IPS-NIHi7 (cell line): ENCODE data around the gene CRYAB.
"Not testable (repeated sequence)": the region's sequence is repeated elsewhere in the genome, so short reads cannot be mapped to it uniquely, and the experiment has no call there.

Experiments
- DNase-seq: peaks from one replicate; pipeline ENCODE4 v3.0.0; 2012; ENCODE audit warnings: mixed read lengths; ENCODE audit errors: extremely low spot score

CRYAB gene

DNA sequence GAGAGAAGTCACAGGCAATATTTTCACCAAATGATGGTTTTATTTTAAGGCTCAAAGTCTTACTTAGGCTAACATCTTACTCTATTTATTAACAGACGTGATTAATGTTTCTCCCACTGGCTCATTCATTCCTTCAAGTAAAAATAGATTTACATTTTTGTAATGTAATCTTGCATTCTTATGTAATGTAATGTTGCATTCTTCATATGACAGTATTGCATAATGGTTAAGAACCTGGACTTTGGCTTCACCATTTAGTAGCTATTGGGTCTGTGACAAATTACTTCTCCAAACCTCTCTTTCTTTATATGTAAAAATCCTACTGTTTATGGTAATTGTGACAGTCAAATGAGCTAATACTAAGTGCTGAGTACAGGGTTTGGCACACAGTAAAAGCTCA is 22.3 kb upstream of the CRYAB start:
- no peak for DNase-seq

DNA sequence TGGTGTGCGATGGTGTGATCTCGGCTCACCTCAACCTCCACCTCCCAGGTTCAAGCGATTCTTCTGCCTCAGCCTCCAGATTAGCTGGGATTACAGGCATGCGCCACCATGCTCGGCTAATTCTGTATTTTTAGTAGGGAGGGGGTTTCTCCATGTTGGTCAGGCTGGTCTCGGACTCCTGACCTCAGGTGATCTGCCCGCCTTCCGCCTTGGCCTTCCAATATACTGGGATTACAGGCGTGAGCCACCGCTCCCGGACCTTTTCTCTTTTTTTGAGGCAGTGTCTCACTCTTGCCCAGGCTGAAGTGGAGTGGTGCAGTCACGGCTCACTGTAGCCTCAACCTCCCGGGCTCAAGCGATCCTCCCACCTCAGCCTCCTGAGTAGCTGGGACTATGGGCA is 21.6 kb upstream of the CRYAB start:
- DNase-seq: not testable (repeated sequence)

DNA sequence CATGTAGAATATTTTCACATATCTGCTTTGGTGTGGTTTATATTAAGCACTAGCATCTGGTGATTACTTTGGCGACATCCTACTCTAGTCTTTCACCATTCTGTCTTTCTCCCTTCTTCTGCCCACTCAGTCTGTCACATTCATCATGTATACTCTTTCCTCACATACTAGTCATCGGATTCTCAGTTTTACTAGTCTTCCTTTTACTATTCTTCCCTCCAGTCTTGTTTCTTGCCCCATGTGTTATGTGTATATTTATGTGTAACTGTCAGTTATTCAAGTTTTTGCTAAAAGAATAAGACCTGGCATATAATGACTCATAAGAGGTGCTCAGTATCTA is 21.0 kb upstream of the CRYAB start:
- no peak for DNase-seq

DNA sequence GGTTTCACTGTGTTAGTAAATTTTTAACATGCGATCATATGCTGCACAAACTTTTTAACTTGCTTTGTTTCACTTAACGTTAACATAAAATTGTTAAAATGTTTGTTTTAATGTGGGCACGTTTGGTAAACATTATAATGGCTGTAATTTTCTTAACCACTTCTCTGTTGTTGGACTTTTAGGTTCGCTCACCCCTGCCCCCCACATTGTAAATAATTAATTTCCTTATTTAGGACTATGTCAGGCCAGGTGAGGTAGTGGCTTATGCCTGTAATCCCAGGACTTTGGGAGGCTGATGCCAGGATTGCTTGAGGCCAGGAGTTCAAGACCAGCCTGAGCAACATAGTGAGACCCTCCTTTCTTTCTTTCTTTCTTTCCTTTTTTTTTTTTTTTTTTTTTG is 18.9 kb upstream of the CRYAB start:
- no peak for DNase-seq

DNA sequence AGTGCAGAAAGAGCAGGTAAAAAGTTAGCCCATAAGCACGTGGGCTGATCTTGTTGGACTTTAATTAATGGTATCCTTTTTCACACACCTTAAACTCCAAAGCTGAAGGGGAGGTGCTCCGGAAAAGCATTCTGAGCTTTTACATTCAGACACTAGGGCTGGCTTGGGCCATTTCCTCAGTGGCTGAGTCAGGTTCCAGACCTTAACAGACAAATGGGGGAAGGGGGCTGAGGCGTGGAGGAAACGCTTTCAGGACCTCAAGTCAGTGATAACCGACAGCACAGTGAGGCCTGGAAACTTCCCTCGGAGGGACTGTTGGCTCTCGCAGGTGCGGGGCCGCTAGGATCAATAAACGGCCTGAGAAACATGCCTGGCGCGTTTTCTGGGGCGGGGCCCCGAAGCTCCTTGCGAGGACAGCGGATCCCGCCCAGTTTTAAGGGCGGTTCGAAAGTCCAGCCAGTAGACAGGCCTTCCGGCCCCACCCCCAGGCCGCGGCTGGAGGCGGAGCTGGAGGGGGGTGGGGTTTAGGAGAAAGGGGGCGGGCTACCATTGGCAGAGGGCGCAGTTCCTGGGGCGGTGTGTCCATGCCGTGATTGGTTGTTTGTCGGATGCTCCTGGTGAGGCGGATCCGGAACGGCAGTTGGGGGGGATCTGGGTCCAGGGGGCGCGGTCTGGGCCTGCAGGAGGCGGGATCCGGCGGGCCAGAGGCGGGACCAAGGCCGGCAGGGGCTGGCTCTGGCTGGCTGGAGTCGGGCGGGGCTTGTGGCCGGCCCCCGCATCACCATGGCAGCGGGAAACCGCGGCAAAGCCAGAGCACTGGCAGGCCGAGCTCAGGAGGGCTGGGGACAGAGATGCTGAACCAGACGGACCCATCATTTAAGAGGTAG is 15.2 kb upstream of the CRYAB start:
- peak; percentile 98 for DNase-seq

DNA sequence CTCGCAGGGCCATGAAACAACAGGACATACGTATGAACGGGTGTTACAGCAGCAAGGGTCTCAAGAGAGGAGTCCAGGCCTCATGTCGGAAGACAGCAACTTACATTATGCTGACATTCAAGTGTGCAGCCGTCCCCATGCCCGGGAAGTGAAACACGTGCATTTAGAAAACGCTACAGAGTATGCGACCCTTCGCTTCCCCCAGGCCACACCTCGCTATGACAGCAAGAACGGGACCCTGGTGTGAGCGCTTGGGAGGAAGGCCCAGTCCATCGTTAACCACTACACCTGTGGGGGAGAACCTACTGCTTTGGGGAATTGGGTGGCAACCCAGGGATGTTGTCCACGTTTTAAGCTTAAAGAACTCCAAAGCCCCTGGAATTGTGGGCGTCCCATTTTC is 14.4 kb upstream of the CRYAB start:
- DNase-seq: no peak

DNA sequence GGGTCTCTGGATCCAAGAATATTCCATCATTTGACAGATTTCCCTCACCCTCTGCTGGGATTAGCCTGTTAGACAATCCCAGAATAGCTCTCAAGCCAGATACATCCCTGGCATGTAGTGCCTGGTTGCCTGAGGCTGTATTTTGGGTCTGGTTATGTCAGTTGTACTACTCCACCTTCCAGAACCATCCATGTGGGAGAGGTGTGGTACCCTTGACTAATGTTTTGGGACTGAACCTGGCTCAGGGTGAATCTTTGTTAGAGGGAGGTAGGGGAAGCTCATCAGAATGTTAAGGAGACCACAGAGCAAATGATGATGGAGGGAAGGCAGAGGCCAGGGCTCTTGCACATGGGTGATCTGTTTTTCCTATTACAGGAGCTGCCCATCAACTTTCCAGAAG is 12.4 kb upstream of the CRYAB start:
- DNase-seq: no peak

DNA sequence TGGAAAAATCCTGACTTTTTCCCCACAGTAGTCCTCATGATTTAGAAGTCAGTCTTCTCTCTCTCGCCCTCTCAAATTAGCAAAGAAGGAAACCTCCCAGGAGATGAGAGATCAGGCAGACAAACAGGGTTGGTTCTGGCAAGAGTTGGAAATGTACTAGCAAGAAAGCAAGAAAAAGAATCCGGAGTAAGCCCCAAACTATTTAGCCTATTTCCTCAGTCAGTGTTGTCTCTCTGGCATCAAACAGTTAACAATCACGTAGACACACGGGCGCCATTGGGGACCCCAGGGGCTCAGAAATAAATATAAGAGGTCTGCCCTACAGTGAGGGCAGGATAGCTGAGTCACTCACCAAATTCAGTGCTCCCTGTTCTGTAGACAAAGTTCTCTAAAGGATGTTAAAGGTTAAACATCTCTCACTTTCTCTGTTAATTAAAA is 11.8 kb upstream of the CRYAB start:
- no peak for DNase-seq

DNA sequence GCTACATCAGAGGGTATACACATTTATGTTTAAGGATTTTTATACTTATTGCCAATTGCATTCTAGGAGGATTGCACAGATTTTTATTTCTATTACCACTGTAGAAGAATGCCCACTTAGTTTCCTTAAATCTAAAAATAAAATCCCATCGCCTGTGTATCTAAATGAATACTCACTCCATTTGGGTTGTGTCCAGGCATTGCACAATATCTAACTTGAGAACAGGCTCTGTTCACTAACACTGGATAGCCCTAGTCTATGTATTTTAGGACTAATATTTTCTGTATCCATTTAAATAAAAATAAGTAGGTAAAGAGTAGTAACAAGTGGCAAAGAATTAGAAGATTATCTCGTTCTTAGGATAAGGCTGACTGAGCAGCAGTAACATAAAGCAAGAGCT is 11.2 kb upstream of the CRYAB start:
- DNase-seq: no peak

DNA sequence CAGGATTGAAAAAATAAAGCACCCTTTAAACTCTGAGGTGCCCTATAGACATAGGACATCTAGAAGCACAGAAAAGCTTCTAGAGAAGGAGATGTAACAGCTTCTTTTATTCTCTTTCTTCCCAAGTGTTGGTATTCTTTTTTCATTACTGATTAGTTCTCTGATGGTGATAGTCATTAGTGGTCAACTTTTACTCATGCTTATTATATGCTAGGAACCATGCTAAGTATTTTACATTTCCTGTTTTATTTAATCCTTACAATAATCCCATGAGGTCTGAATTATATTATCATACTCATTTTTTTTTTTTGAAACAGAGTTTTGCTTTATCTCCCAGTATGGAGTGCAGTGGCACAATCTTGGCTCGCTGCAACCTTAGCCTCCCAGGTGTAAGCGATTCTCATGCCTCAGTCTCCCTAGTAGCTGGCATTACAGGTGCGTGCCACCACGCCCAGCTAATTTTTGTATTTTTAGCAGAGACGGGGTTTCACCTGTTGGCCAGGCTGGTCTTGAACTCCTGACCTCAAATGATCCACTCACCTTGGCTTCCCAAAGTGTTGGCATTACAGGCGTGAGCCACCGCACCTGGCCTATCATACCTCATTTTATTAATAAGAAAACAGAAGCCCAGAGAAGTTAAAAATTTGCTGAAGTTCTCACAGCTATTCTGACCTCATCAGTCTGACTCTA is 10.1 kb upstream of the CRYAB start:
- DNase-seq: no peak

DNA sequence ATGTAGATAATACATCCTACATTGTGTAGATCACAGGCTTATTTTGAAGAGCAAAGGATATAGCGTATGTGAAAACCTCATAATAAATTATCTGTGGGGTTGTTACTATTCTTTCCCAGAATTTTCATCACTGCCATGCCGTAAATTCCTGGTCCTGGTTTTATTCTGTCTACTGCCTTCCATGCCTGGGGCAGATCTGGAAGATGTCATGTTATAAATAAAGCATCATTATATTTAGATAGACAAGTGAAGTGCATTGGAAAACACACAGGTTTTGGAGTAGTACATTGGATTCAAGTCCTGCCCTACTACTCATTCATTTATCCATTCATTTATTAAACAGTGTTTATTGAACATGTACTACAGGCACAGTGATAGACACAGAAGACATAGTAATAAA is 9.3 kb upstream of the CRYAB start:
- no peak for DNase-seq

DNA sequence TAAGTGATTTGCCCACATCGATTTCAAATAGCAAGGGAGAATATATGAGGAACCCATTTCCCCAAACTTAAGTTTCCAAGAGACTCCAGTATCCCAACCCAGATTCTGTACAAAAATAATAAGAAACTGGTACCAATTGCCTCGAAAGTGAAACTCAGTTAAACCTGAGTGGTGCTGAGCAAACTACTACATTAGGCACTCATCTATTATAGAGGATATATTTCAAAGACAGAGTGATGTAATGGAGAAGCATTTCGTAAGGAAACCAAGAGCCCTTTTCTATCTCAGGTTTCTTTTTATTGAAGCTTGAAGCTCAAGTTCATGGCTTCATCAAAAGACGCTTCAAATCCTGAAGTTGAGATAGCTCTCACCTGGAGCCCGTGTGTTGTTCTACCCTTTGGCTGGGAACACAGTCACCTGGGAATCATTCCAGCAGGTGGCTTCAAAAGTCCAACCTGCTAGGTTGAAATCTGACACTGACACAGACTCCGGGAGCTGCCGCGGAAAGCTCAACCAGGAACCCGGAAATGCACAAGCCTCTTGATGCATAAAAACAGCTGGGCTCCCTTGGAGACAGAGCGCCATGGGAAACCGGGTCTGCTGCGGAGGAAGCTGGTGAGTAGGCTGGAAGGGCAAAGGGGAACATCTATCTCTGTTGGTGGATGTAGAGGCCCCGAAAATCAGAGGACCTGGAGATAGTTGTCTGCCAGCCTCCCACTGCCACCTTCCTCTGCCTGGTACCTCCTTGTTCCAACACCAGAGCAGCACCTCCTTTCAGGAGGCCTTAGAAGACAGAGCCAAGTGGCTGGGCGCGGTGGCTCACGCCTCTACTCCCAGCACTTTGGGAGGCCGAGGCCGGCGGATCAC is 7.1 kb upstream of the CRYAB start, which contains the start of gene C11orf52:
Gene C11orf52 (plus strand): TSS at position 524 of the 867 bp plus-strand sequence. CDS start 60 bp downstream, at position 584.
- DNase-seq: peak; percentile 85

DNA sequence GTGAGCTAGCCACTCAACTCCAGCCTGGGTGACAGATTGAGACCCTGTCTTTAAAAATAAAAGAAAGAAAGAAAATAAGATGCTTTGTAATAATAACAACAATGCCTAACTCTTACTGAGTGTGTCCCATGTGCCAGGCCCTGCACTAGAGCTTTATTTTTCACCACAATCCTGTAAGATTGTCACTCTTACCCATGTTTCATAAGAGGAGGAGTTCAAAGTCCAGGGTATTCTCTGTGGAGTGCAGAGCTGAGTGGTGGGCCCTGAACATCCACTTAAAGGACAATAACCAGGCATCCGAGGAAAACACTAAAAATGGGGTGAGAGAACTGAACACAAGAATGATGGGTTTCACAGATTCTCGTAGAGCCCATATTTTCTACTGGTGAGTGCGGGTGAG is 6.2 kb upstream of the CRYAB start:
- no peak for DNase-seq

DNA sequence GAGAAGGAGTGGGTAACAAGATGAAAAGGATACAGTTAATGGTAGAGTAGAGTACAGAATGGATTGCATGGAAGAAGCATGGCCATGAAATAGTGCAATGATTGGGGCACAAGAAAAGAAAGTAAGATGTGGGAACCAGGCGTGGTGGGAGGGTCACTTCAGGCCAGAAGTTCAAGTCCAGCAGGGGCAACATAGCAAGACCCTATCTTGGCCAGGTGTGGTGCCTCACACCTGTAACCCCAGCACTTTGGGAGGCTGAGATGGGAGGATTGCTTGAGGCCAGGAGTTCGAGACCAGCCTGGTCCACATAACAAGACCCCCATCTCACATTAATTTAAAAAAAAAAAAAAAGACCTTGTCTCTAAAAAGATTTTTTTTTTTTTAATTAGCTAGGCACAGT is 5.7 kb upstream of the CRYAB start:
- no peak for DNase-seq

DNA sequence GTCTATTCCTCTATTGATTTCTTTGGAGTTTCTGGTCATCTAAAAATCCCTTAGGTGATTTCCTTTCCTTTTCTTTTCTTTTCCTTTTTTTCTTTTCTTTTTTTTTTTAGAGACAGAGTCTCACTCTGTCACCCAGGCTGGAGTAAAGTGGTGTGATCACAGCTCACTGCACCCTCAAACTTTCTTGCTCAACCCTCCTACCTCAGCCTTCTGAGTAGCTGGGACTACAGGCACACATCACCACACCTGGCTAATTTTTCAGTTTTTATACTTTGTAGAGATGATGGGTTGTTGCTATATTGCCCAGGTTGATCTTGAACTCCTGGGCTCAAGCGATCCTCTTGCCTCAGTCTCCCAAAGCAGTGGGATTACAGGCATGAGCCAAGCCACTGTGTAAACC is 5.2 kb upstream of the CRYAB start:
- no peak for DNase-seq

DNA sequence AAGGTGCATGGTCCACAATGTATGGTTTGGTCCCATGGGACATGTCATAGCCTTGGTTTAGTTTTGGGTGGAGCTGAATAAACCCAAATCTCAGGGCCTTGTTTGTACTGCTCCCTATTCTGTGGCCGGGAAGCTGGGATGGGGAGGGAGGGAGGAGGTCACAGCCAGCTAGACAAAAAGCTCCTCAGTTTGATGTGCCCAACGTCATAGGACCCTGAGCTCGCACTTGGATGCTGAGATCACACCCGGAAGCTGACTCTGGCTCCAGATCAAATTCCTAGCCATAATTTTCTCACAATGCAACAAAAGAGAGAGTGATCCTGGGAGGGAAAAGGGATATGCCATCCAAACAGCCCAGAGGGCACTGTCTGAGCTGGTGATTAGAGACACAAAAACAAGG is 2.4 kb upstream of the CRYAB start:
- no peak for DNase-seq

DNA sequence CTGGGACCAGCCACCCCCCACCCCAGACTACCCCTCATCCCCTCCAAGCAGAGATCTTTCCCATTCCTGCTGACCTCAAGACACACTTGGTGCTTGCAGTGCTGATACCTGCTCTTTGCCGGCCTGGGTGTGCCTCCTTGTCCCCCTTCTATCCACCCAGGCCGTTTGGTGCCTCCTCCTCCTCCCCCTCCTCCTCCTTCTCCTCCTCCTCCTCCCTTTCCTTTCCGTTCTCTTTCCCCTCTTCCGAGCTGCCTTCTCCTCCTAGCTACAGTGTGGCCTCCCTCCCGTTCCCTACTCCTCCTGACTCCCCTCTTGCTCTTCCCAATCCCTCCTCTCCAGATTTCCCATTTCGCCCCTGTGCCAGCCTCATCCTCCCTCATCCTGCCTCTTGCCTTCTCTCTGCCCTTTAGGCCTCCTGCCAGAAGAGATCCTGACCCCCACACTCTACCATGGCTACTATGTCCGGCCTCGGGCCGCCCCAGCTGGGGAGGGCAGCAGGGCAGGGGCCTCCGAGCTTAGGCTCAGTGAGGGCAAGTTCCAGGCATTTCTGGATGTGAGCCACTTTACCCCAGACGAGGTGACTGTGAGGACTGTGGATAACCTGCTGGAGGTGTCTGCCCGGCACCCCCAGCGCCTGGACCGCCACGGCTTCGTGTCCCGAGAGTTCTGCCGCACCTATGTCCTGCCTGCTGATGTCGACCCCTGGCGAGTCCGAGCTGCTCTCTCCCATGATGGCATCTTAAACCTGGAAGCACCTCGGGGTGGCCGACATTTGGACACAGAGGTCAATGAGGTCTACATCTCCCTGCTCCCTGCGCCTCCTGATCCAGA is 1.7 kb upstream of the CRYAB start:
- no peak for DNase-seq

DNA sequence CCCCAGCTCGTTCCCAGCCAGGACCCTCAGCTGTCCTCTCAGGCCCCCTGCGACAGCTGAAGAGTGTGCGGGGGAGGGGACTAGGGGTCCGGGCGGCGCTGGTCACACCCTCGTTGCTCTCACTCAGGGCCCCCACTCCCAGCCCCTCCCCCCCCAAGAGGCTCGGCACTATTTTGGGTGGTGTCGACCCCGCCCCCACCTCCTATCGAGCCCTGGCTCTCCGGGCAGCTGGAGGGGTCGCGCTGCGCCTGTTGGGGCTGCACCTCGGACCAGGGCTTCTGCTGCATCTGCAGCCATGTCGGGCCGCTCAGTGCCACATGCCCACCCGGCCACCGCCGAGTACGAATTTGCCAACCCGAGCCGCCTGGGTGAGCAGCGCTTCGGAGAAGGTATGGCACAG is 965 bp upstream of the CRYAB start, which contains the start of gene HSPB2:
Gene HSPB2 (plus strand): TSS at position 200 of the 400 bp plus-strand sequence. CDS start 96 bp downstream, at position 296.
- DNase-seq: no peak

DNA sequence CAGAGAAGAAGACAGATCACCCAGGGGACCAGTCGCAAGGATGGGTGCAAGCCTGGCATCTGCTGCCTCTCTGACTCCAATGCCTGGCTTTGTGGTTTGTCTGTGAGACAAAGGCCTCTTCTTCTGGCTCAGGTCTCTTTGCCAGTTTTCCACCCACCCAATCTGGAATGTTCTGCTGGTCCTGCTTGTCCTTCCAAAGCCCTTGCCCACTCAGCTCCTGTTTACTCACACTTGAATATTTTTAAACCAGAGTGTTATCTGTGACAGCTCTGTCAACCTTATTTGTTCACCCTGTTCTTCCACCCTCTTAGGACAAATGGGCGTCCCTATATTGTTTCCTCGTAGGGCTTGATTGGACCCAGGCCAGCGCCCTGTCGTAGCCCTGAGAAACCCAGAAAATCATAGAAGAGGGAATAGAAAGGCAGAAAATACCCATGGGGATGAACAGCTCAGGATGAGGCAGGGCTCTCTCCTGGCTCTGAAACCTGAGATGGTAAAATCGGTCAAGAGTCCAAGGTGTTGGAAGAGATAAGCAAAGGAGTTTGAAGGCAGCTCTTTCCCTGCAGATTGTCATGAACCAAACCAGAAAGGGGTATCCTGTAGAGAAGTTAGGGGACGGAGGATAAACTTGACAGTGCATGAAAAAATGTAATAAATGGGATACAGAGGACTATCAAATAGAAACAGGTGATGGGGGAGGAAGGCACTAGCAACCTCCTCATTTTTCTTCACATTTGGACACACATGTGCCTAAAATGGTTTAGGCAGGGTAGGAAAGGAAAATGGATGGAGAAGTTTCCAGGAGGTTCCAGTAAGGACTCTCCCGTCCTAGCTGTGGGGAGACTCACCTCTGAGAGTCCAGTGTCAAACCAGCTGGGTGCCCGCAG is 651 bp downstream of the CRYAB start:
- DNase-seq: no peak

DNA sequence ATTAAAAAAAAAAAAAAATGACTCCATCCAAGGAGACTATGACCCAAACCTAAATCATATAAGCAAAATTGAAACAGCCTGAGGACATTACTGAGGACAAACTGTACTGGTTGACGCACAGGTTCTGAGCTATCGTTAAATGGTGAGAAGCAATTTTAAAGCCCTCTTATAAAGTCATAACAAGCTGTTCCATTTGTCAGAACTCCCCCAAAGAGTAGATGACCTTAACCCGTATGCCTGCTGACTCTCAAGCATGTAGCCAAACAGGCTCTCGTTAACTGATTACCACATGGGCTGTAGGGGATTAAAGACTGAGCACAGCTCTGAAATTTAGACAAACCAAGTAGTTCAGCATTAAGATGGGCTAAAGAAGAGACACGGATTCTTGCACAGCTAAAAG is 2.2 kb downstream of the CRYAB start:
- DNase-seq: no peak
